ENCODE results near the gene CUBN. TPM values are rescaled to one million over a fixed set of nuclear protein-coding genes. Genes with fewer than 3 reads are reported as not detected.

CUBN gene
- total RNA-seq, 1 donor from 2014 or later, result 1.3 TPM

DNA sequence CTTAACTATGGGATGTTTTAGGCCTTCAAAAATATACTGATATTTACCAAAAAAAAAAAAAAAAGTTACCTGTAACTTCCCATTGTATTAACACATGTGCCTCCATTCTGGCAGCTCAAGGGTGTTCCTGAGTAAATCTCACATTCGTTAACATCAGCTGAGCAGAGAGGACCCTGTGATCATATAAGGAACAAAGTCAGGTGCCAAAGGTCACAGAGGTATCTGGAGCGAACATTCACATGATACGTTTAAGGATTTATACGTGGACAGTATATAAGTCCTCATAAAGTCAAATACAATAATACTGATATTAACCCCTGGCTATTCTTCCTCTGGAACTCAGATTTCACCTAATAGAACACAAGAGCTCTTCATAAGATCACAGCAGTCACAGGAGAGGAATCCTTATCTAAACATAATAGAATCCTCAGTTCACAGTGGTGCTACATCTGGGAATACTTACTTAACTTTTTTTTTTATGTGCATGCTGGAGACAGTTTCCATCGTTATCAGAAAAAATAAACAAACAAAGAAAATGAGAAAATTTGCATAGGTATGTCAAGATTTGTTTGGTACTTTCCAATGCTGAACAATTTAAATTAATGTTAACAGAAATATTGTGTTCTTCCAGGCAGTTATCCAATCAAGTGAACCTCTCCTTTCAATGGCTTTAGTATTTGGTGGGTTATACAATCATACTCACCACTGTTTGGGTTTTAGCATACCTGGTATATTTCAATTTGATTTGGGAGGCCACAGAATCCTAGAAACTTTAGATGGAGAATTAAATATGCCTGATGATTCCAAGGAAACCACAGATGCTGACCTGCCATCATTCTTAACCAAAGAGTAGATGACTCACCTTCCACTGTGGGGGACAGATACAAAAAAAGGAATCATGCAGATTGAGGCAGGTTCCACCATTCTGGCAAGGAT is 6.6 kb downstream of the CUBN start:
- Histone ChIP-seq H3K36me3 (no peaks in the 10 kb centered on the region), H3K4me1 (no peaks in the 10 kb centered on the region), H3K27ac (no peak overlapping the region), H3K4me3 (no peak overlapping the region), H3K9me3 (no peaks in the 10 kb centered on the region), H3K27me3 (no peaks in the 10 kb centered on the region)
- intact Hi-C loops (cut with DNase I), result no loop called here
- TF ChIP-seq, protein P1, sequence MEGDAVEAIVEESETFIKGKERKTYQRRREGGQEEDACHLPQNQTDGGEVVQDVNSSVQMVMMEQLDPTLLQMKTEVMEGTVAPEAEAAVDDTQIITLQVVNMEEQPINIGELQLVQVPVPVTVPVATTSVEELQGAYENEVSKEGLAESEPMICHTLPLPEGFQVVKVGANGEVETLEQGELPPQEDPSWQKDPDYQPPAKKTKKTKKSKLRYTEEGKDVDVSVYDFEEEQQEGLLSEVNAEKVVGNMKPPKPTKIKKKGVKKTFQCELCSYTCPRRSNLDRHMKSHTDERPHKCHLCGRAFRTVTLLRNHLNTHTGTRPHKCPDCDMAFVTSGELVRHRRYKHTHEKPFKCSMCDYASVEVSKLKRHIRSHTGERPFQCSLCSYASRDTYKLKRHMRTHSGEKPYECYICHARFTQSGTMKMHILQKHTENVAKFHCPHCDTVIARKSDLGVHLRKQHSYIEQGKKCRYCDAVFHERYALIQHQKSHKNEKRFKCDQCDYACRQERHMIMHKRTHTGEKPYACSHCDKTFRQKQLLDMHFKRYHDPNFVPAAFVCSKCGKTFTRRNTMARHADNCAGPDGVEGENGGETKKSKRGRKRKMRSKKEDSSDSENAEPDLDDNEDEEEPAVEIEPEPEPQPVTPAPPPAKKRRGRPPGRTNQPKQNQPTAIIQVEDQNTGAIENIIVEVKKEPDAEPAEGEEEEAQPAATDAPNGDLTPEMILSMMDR (IDR thresholded peaks at IDR 0.05), result no peak
- DNase-seq, result no peak
- no peak for ATAC-seq

DNA sequence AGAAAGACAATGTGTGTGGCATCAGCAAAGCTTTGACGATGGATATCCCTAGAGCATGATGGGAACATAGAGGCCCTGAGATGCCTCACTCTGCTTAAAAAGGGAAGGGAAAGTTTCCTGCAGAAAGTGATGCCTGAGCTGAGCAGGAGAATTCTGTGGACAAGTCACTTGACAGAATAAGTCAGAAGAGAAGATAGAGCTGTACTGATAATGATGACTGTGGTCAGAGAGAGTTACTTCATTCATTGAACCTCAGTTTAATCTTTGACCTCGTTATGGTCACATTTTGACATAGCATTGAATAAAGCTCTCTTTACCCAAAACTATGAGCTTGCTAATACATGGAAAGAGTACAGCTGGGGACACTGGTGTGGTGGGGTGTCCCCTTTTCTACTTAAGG is 7.6 kb downstream of the CUBN start:
- Histone ChIP-seq H3K9me3 (no peaks in the 10 kb centered on the region), H3K36me3 (no peaks in the 10 kb centered on the region), H3K27me3 (no peaks in the 10 kb centered on the region), H3K27ac (no peak overlapping the region), H3K4me3 (no peak overlapping the region), H3K4me1 (no peaks in the 10 kb centered on the region)
- DNase-seq (no peak), ATAC-seq (no peak)
- intact Hi-C loops (cut with DNase I), result no loop called here
- TF ChIP-seq, protein P1 (IDR thresholded peaks at IDR 0.05), result no peak

DNA sequence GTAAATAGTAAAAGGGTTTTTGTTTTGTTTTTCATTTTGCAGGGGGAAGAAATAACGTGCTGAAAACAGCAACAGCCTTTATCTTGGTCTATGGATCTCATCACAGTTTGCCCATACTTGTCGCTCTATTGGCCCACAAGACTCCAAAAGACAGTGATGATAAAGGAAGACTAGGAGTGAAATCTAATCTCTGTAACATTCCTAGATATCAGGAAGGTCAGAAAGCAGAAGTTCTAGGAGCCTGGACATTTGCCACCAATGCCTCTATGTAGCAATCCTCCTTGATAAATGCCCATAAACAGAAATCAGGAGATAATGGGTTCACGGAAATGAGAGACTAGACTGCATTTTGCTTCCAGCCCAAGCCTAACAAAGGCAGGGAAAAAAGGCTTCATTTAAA is 8.9 kb downstream of the CUBN start:
- DNase-seq, result no peak
- intact Hi-C loops (cut with DNase I), result no loop called here
- H3K36me3 ChIP-seq, result no peaks in the 10 kb centered on the region

DNA sequence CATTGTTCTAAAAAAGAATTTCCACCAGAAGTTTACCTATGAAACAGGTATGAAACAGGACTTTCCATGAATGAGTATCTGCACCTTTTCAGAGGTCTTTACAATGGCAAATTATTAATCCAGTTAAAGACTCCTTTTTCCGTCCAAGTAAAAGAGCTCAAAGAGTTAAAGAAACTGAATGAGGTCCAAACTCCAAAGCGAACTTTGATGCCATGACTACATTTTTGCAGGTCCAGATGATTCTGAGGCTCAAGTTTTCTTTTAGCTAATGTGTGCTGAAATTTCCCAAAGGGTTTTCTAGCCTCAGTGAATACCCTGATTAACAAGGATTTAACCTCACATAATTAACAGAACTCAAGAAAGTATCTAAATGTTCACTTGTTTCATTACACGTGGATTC is 9.8 kb downstream of the CUBN start:
- intact Hi-C loops (cut with DNase I), result no loop called here
- H3K36me3 ChIP-seq, result no peaks in the 10 kb centered on the region
- no peaks in the 10 kb centered on the region for H3K27me3 ChIP-seq
- ATAC-seq, result no peak
- H3K27ac ChIP-seq, result no peak overlapping the region
- no peak overlapping the region for H3K4me3 ChIP-seq
- DNase-seq, result no peak
- TF ChIP-seq, protein P1 (IDR thresholded peaks at IDR 0.05), result no peak
- H3K4me1 ChIP-seq, result no peaks in the 10 kb centered on the region
- no peaks in the 10 kb centered on the region for H3K9me3 ChIP-seq

More for the DNA sequence above, 8.9 kb downstream of the CUBN start:
- Histone ChIP-seq H3K9me3 (no peaks in the 10 kb centered on the region), H3K27ac (no peak overlapping the region), H3K4me1 (no peaks in the 10 kb centered on the region), H3K27me3 (no peaks in the 10 kb centered on the region), H3K4me3 (no peak overlapping the region)
- TF ChIP-seq, protein P1 (IDR thresholded peaks at IDR 0.05), result no peak
- ATAC-seq, result no peak

DNA sequence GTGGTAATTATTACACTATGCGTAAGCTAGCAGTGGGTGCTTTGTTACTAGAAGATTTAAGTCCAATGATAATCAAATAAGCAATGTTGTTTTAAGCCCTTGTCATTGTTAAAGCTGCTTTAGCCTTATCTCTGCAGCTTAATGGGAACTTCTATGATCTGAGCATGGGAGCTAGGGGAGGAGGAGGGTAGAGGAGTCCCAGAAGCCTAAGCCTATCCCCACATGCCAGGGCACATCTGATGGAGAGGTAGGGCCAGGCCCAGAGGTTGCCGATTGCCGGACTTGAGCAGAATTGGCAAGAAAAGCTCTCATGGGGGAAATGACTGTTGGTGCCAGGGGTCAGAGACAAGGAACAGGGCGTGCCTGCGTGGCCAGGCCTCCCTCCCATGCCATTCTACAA is 13.4 kb downstream of the CUBN start:
- no peak for ATAC-seq
- intact Hi-C loops (cut with DNase I), result no loop called here
- TF ChIP-seq, protein P1 (IDR thresholded peaks at IDR 0.05), result no peak
- Histone ChIP-seq H3K4me1 (no peaks in the 10 kb centered on the region), H3K27ac (no peak overlapping the region), H3K27me3 (no peaks in the 10 kb centered on the region), H3K4me3 (no peak overlapping the region), H3K9me3 (no peaks in the 10 kb centered on the region), H3K36me3 (no peaks in the 10 kb centered on the region)
- no peak for DNase-seq

All from upper lobe of right lung (tissue), 1 donor.